Measurements from ENCODE around the gene CXorf38. TPM values are rescaled to one million over a fixed set of nuclear protein-coding genes. Genes with fewer than 3 reads are reported as not detected.

CXorf38 gene
- total and polyA plus RNA-seq, 2 donors (not counting 1 experiment from before 2014, with no cell fraction given): 26.4 to 28.1 TPM

DNA sequence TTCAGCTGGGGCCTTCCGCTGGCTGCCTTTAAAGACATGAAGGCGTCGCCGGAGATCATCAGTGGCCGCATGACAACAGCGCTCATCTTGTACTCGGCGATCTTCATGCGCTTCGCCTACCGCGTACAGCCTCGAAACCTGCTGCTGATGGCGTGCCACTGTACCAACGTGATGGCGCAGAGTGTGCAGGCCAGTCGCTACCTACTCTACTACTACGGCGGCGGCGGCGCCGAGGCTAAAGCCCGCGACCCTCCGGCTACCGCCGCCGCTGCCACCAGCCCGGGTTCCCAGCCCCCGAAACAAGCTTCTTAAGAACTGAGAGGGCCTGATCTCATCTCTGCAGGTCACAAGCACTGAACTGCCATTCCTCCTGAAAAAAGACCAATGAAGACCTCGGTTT lies 23.7 kb downstream of the CXorf38 start:
- TF ChIP-seq, protein P1, sequence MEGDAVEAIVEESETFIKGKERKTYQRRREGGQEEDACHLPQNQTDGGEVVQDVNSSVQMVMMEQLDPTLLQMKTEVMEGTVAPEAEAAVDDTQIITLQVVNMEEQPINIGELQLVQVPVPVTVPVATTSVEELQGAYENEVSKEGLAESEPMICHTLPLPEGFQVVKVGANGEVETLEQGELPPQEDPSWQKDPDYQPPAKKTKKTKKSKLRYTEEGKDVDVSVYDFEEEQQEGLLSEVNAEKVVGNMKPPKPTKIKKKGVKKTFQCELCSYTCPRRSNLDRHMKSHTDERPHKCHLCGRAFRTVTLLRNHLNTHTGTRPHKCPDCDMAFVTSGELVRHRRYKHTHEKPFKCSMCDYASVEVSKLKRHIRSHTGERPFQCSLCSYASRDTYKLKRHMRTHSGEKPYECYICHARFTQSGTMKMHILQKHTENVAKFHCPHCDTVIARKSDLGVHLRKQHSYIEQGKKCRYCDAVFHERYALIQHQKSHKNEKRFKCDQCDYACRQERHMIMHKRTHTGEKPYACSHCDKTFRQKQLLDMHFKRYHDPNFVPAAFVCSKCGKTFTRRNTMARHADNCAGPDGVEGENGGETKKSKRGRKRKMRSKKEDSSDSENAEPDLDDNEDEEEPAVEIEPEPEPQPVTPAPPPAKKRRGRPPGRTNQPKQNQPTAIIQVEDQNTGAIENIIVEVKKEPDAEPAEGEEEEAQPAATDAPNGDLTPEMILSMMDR (IDR thresholded peaks at IDR 0.05): no peak
- TF ChIP-seq EZH2 (IDR thresholded peaks at IDR 0.05; ENCODE audit: borderline replicate concordance, insufficient read depth, low read depth, low read length, poor library complexity, severe bottlenecking): no peak
- Histone ChIP-seq H3K4me3 (ENCODE audit: control extremely low read depth in 1 of 5, extremely low read depth in 1 of 5, insufficient read depth in 1 of 5, low read depth in 2 of 5, low read length in 4 of 5) (no peak overlapping the region), H3K79me2 (ENCODE audit: control insufficient read depth, insufficient read depth, low read length) (no peaks in the 10 kb centered on the region), H3K4me2 (replicated peaks; ENCODE audit: low read depth, low read length, poor library complexity, severe bottlenecking) (no peak overlapping the region), H3K27ac (ENCODE audit: low read length in 2 of 2) (no peak overlapping the region), H3K9ac (ENCODE audit: low read length) (no peak overlapping the region), H3K9me3 (ENCODE audit: control extremely low read depth in 1 of 3, control insufficient read depth in 2 of 3, insufficient read depth in 1 of 3, low read length in 2 of 3) (peaks cover 0 to 8% (median 0%) of the 10 kb centered on the region in 3 donors), H3K36me3 (replicated peaks in 1 of 2; ENCODE audit: control extremely low read depth in 1 of 2, control insufficient read depth in 1 of 2, extremely low read depth in 1 of 2, insufficient read depth in 2 of 2, low read length in 1 of 2) (peaks cover 0 to 8% of the 10 kb centered on the region in 2 experiments), H3K27me3 (replicated peaks in 1 of 4; ENCODE audit: control extremely low read depth in 1 of 4, control insufficient read depth in 3 of 4, insufficient read depth in 4 of 4, low read length in 3 of 4) (no peaks in the 10 kb centered on the region), H4K20me1 (ENCODE audit: control insufficient read depth, insufficient read depth, low read length, poor library complexity, severe bottlenecking) (no peaks in the 10 kb centered on the region), H2AFZ (ENCODE audit: insufficient read depth, low read depth, low read length, poor library complexity, severe bottlenecking) (no peak overlapping the region), H3K4me1 (ENCODE audit: control insufficient read depth in 2 of 2, insufficient read depth in 2 of 2, low read length in 2 of 2) (no peaks in the 10 kb centered on the region)
- DNase-seq: no peak
- Mint-ChIP-seq H3K4me3 (no peak overlapping the region), H3K27me3 (no peaks in the 10 kb centered on the region), H3K9me3 (ENCODE audit: insufficient read depth) (no peaks in the 10 kb centered on the region), H3K4me1 (no peaks in the 10 kb centered on the region), H3K27ac (no peak overlapping the region)
- ChIA-PET POLR2A (no interaction called here), CTCF (no interaction called here)
- WGBS (ENCODE audit: insufficient coverage): 97% methylated on average over 18 of the region's 32 CpGs
- intact Hi-C loops (cut with micrococcal nuclease): no loop called here
- no peak for ATAC-seq (ENCODE audit: low read depth)

DNA sequence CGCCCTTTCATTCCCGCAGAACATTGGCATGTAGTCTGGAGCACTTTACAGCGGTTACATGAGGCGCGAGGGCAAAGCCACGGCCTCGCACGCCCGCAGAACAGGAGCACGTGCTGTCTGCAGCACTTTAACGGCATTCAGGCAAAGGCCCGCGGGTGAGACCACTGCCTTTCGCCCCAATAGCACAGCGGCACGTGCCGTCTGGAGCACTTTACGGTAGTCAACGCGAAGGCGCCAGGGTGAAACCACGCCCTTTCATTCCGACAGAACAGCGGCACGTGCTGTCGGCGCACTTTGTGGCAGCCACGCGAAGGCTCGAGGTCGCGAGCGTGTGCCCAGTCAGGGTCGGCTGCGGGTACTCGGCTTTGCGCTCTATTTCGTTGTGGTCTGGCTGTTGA lies 24.2 kb downstream of the CXorf38 start, which contains the start of gene MPC1L:
Gene MPC1L, plus strand, starts transcription at position 290 of the 398 bp plus-strand sequence. CDS start 138 bp downstream, outside the sequence.
- H3K9me3 ChIP-seq (ENCODE audit: control extremely low read depth in 1 of 3, control insufficient read depth in 2 of 3, insufficient read depth in 1 of 3, low read length in 2 of 3): peaks cover 0 to 8% (median 0%) of the 10 kb centered on the region in 3 donors
- Mint-ChIP-seq H3K9me3 (ENCODE audit: insufficient read depth) (no peaks in the 10 kb centered on the region), H3K4me3 (no peak within 1 kb of the TSS), H3K27me3 (no peaks in the 10 kb centered on the region), H3K4me1 (no peaks in the 10 kb centered on the region), H3K27ac (no peak within 1 kb of the TSS)
- H4K20me1 ChIP-seq (ENCODE audit: control insufficient read depth, insufficient read depth, low read length, poor library complexity, severe bottlenecking): no peaks in the 10 kb centered on the region
- intact Hi-C loops (cut with micrococcal nuclease): no loop called here
- POLR2A ChIA-PET: no interaction called here
- H3K4me3 ChIP-seq (ENCODE audit: control extremely low read depth in 1 of 5, extremely low read depth in 1 of 5, insufficient read depth in 1 of 5, low read depth in 2 of 5, low read length in 4 of 5): no peak within 1 kb of the TSS
- no peak for TF ChIP-seq EZH2 (IDR thresholded peaks at IDR 0.05; ENCODE audit: borderline replicate concordance, insufficient read depth, low read depth, low read length, poor library complexity, severe bottlenecking)
- TF ChIP-seq, protein P1 (IDR thresholded peaks at IDR 0.05): no peak
- no peak within 1 kb of the TSS for H3K27ac ChIP-seq (ENCODE audit: low read length in 2 of 2)
- H3K4me2 ChIP-seq (replicated peaks; ENCODE audit: low read depth, low read length, poor library complexity, severe bottlenecking): no peak within 1 kb of the TSS
- no peaks in the 10 kb centered on the region for H3K27me3 ChIP-seq (replicated peaks in 1 of 4; ENCODE audit: control extremely low read depth in 1 of 4, control insufficient read depth in 3 of 4, insufficient read depth in 4 of 4, low read length in 3 of 4)
- CTCF ChIA-PET: no interaction called here
- peaks cover 0 to 4% of the 10 kb centered on the region in 2 experiments for H3K36me3 ChIP-seq (replicated peaks in 1 of 2; ENCODE audit: control extremely low read depth in 1 of 2, control insufficient read depth in 1 of 2, extremely low read depth in 1 of 2, insufficient read depth in 2 of 2, low read length in 1 of 2)
- ATAC-seq (ENCODE audit: low read depth) (no peak), DNase-seq (no peak)
- H3K4me1 ChIP-seq (ENCODE audit: control insufficient read depth in 2 of 2, insufficient read depth in 2 of 2, low read length in 2 of 2): no peaks in the 10 kb centered on the region
- no peak within 1 kb of the TSS for H2AFZ ChIP-seq (ENCODE audit: insufficient read depth, low read depth, low read length, poor library complexity, severe bottlenecking)
- H3K79me2 ChIP-seq (ENCODE audit: control insufficient read depth, insufficient read depth, low read length): no peaks in the 10 kb centered on the region
- no peak within 1 kb of the TSS for H3K9ac ChIP-seq (ENCODE audit: low read length)
- 95% methylated on average over 38 of the region's 38 CpGs for WGBS (ENCODE audit: insufficient coverage)

All from B cell (primary cell).